ENCODE data around the gene ANAPC4. TPM values are rescaled to one million over a fixed set of nuclear protein-coding genes. Genes with fewer than 3 reads are reported as not detected.
"Not testable (repeated sequence)": the region's sequence is repeated elsewhere in the genome, so short reads cannot be mapped to it uniquely, and the experiment has no call there.

Gene ANAPC4, protein sequence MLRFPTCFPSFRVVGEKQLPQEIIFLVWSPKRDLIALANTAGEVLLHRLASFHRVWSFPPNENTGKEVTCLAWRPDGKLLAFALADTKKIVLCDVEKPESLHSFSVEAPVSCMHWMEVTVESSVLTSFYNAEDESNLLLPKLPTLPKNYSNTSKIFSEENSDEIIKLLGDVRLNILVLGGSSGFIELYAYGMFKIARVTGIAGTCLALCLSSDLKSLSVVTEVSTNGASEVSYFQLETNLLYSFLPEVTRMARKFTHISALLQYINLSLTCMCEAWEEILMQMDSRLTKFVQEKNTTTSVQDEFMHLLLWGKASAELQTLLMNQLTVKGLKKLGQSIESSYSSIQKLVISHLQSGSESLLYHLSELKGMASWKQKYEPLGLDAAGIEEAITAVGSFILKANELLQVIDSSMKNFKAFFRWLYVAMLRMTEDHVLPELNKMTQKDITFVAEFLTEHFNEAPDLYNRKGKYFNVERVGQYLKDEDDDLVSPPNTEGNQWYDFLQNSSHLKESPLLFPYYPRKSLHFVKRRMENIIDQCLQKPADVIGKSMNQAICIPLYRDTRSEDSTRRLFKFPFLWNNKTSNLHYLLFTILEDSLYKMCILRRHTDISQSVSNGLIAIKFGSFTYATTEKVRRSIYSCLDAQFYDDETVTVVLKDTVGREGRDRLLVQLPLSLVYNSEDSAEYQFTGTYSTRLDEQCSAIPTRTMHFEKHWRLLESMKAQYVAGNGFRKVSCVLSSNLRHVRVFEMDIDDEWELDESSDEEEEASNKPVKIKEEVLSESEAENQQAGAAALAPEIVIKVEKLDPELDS
- 20.7 and 24.7 TPM in 2 replicates for total RNA-seq (2014; rRNA removed; shearing (Covaris generic))

DNA sequence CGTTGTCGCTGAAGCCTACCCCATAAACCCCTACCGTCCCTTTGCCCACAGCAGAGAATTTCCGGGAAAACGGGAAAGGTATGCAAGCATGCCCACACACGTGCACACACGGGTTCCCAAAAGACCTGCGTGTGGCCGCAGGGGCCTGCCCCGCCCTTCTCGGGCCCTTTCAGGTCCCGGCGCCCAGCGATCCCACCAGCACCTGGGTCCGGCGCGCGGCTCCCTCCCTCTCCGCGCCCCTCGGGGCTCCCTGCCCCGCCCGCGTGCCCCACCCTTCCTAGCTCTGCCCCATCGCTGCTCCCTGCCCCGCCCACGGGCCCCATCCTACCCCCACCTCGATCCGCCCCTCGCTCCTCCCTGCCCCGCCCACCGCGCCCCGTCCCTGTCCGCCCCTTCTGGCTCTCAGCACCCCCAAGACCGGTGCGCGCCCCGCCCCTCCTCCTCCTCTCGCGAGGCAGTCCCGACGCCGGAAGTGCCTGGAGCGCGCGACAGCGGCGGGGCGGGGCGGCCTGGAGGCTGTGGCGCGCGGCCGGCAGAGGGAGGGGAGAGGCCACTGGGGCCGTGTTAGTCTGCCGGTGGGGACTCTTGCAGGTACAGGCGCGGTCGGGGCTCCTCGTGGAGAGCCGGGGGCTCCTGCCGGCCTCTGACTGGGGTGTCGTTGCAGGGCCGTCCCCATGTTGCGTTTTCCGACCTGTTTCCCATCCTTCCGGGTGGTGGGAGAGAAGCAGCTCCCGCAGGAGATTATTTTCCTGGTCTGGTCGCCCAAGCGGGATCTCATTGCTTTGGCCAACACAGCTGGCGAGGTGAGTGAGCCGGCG lies at the start of gene ANAPC4:
Gene ANAPC4 (plus strand): TSS at position 510 of the 818 bp plus-strand sequence. CDS start 165 bp downstream, at position 675.
- in situ Hi-C loops (cut with HindIII; ENCODE audit: low sequenced_read_pairs) = no loop called here
- peak; percentile 85 for DNase-seq (ENCODE audit: low spot score)

DNA sequence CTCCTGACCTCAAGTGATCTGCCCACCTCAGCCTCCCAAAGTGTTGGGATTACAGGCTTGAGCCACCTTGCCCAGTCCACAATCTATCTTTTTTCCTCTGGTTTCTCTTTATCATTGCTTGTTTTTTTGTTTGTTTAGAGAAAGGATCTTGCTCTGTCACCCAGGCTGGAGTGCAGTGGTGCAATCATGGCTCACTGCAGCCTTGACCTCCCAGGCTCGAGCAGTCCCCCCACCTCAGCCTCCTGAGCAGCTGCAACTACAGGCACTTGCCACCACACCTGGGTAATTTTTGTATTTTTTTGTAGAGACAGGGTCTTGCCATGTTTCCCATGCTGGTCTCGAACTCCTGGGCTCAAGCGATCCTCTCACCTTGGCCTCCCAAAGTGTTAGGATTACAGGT lies 48.6 kb upstream of the ANAPC4 start:
- in situ Hi-C loops (cut with HindIII; ENCODE audit: low sequenced_read_pairs); DNase-seq (ENCODE audit: low spot score): not testable (repeated sequence)

DNA sequence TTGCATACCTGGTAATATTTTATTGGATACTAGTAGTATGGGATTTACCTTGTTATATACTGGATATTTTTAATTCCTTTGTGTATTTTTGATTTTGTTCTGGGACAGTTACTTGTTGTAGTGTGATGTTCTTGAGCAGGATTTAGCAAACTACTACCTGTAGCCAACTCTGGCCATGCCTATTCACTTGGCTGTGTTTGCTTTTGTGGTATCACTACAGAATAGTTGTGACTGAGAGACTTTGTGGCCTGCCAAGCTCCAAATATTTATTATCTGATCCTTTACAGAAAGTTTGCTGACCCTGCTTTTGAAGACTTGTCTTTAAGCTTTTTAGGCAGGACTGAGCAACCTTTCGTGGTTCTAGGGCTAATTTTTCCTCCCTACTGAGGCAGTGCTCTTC lies 46.7 kb upstream of the ANAPC4 start:
- in situ Hi-C loops (cut with HindIII; ENCODE audit: low sequenced_read_pairs) = no loop called here
- no peak for DNase-seq (ENCODE audit: low spot score)

DNA sequence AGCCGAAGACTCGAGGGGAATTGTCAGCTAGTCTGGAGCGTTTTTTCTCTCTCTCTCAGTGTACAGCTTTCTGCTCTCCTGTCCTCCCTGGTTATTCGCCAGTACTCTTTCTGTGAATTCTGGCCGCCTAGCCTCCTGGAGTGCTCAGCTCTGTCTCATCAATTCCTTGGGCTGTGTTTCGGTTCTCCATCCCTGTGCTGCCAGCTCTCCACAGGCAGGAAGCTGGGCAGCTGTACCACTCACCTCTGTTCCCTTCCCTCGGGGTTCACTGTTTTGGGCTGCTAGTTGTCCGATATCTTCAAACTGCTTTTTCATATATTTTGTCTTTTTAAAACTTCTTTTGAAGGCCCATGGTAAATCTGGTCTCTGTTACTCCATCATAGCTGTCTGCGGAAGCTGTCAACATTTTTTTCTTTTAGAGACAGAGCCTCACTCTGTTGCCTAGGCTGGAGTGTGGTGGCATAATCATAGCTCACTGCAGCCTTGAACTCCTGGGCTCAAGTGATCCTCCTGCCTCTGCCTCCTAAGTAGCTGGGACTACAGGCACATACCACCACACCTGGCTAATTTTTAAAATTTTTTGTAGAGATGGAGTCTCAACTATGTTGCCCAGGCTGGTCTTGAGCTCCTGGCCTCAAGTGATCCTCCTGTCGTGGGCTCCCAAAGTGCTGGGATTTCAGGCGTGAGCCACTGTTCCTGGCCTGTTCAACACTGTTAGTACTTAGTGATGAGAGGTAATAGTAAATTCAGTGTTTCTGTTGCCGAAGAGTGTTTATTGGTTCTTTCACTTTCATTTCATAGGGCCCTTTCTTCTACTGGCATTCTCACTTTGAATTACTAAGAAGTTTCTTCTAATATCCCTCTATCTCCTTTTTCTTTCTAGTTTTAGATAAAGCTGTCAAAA lies 45.9 kb upstream of the ANAPC4 start:
- in situ Hi-C loops (cut with HindIII; ENCODE audit: low sequenced_read_pairs) = no loop called here
- DNase-seq (ENCODE audit: low spot score) = no peak

DNA sequence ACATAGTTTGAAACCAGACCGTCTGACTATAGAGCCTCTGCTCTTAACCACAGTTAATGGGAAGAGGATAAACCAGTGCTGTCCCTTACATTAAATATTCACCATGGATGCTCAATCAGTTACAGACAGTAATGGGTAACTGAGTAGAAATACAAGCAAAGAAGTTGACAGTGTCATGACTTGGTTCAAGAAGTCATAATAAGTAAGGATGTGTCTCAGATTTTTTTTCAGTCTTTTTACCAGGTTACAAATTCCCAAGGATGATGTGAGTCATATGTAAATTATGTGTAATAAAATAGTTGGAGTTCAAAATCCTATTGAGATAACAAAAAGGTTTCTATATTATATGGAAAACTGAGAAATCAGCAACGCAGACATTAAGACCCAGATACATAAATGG lies 33.4 kb upstream of the ANAPC4 start:
- DNase-seq (ENCODE audit: low spot score) = no peak
- in situ Hi-C loops (cut with HindIII; ENCODE audit: low sequenced_read_pairs) = no loop called here

DNA sequence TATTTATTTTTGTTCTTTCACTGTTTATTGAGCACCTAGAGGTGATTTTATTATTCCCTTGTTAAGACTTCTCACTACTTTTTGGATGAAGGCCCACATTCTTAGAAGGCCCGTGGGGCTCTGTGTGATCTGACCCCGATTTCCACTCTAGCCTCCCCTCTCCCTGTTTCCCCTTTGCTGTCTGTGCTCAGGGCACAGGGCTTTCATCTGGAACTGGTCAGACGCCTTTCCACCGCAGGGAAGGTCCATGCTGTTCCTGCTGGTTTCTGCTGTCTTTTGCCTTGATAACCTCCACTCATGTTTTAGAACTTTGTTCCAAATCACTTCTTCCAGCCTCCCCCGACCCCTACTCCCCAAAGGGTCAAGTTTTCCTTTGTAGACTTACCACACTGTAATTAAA lies 31.3 kb upstream of the ANAPC4 start:
- no peak for DNase-seq (ENCODE audit: low spot score)
- in situ Hi-C loops (cut with HindIII; ENCODE audit: low sequenced_read_pairs) = no loop called here

DNA sequence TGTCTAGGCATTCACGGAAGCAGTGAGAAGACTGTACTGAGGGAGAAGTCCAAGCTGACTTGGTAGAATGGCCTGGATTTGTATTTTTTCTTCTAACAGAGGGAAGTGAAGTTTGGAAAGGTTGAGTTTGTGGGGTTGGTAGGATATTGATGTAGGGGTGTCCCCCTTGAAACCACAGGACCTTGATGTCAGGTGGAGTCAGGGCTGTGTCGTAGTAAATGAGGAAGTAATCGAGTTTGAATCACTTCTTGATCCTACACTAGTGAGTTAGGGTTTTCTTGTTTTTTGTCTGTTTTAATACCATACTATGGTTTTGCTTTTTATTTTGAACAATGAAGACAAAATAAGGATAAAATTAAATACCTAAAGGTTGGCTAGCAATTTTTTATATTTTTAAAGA lies 30.1 kb upstream of the ANAPC4 start:
- in situ Hi-C loops (cut with HindIII; ENCODE audit: low sequenced_read_pairs) = no loop called here
- DNase-seq (ENCODE audit: low spot score) = no peak

DNA sequence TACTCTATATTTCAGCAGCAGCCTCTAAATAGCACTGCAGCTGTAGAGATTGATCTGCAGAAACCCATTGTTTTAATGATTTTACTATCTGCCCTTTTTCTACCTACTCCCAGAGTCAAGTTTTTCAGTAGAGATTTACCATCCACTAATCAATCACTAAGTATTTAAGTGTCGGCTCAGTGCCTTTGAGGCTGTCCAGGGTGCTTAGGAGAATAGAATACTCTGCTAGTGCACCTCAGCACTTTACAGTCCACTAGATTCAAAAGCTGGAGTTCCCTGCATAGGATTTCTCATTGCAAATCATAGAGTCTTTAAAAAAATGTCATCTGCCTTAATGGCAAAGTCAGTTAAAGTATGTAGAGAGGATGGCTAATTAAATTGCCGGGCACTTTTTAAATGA lies 29.6 kb upstream of the ANAPC4 start:
- DNase-seq (ENCODE audit: low spot score) = no peak
- in situ Hi-C loops (cut with HindIII; ENCODE audit: low sequenced_read_pairs) = no loop called here

DNA sequence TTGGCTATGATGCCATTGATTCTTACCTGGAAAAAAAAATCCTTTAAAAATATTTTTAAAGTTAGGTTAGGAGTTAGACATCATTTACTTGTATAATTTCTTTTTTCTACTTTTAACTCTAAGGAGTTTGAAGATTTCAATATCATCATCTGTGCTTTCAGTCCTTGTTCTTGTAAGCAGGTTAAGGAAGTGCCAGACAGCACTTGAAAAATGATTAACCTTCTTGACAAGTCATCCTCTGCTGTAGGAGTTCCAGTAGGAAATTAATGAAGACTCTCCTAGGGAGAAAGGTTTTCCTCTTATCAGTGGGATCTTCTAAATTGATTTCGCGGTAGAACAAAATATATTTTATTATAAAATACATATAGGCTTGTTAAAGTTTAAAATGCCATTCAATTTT lies 29.1 kb upstream of the ANAPC4 start:
- DNase-seq (ENCODE audit: low spot score) = no peak
- in situ Hi-C loops (cut with HindIII; ENCODE audit: low sequenced_read_pairs) = no loop called here

DNA sequence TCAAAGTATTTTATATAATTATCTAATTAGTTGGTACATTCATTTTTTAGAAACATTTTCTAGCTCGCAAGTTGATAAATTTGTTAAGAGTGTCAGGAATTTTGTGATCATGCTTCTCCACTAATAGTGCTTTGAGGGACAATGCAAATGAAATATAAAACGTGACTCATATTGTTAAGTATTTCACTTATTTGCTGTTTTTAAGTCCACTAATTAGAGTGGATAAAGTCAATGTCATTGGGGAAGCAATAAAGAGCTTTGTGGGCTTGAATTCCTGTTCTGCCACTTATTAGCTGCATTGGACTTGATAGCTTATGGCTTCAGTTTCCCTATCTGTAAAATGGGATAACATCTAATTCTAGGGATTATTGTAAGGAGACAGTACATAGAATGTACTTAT lies 26.5 kb upstream of the ANAPC4 start:
- DNase-seq (ENCODE audit: low spot score) = no peak
- in situ Hi-C loops (cut with HindIII; ENCODE audit: low sequenced_read_pairs) = no loop called here

DNA sequence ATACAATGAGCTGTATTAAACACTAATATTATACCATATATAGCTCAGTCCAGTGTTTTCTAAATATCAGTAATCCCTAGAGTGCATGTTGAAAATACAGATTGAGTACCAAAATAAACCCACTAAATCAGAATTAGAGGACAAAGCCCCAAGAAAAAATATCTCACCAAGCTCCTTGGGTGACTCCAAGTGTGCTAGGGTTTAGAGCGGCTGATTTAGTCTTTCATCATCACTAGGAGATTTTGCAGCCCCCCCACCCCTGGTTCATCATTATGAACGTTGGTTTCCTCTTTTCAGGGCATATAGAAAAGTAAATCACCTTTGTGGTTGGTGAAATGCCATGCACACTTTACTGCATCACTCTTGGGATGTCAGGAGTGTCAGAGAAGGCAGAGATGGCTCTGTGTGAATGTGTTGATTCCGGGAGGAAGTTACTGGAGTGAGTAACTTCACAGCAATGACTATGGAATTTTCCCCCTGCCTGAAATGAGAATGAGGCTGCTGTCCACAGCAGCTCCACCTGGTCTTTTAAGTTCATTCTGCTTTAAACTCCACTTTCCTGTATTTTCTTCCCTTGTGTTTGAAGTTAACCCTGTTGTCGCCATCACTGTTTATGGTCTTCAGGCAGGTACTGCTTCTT lies 25.2 kb upstream of the ANAPC4 start:
- in situ Hi-C loops (cut with HindIII; ENCODE audit: low sequenced_read_pairs) = no loop called here
- DNase-seq (ENCODE audit: low spot score) = no peak

DNA sequence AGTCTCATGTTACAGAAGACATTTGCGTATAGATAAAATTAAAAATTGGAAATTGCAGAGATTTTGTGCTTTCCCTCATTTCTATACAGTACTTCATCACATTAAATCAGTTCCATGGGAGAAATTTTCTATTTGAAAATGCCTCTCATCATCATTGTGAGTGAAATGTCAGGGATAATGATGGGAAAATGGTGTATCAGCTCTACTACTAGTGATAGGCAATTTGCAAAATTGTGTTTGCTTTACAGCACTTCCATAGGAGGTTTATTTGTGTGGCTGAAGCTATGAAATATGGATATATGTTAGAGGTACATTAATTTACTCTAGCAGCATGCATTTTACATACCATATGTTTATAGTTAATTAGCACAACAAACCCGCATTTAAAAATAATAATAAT lies 21.0 kb upstream of the ANAPC4 start:
- in situ Hi-C loops (cut with HindIII; ENCODE audit: low sequenced_read_pairs) = no loop called here
- no peak for DNase-seq (ENCODE audit: low spot score)

DNA sequence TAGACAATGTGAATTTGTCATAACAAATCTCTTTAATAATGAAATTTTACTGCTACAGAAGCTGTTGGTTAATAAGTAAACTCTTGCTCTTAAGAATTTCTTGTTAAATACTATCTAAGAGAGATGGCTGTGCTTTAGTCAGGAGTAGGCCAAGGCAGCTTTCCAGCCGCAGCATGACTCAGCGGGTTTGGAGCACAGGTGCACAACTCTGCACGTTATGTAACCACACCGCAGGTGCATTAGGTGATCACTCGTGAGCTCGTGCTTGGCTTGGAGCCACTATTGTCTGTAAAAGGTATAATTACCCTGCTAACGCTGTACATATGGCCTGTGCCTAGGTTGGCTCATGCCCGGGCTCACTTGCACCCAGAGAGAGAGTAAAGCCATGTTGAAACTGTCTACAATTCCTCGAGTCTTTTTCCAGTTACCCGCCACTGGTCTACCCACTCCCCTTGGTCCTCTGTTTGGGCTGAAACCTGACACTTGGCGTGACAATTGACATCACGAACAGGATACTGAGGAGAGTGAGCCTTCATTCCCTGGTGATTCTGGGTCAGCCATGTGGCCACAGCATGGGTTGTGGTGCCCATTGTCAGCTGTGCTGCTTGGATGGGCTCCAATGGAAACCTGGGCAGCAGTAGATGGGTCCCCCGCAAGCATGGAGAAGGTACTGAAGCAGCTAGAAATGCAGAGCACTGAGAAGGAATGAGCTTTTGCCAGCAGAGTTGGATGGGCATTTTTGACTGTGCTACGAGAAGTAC lies 18.4 kb upstream of the ANAPC4 start:
- in situ Hi-C loops (cut with HindIII; ENCODE audit: low sequenced_read_pairs) = no loop called here
- DNase-seq (ENCODE audit: low spot score) = no peak

DNA sequence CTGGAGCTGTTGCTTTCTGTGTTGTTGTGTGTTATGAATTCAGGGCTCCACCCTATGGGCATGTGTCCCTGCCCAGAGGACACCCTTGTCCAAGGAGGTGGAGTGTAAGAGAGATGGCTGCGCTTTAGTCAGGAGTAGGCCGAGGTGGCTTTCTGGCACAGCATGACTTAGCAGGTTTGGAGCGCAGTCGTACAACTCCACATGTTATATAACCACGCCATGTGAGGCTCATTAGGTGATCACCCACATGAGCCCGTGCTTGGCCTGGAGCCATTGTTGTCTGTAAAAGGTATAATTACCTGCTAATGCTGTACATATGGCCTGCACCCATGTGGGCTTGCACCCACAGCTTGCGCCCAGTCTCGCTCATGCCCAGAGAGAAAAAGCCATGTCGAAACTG lies 15.8 kb upstream of the ANAPC4 start:
- DNase-seq (ENCODE audit: low spot score) = no peak
- in situ Hi-C loops (cut with HindIII; ENCODE audit: low sequenced_read_pairs) = no loop called here

DNA sequence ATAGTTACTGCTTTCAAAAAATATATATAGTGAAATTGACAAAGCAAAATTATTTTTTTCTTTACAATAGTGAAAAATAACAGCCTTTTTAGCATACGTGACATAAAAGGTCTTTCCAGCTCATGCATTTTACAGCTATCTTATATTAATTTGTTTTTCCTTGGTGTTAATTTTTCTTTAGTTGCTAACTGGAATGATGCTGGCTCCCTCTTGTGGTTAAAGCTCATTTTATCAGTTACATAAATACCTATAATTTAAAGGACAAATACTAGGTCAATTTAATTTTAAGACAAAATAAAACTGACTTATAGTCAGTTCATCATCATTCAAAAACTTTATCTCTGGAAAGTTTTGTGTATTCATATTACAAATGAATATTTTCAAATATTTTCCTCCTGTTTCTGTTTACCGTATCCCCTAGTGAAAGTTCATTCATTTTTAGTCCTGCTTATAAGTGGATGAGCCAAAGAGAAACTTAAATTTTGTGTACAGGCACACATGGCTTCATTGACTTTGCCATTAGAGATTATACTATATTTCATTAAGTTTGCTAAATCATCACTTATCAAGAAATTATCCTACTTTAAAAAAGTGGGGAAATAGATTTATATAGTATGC lies 9.9 kb upstream of the ANAPC4 start:
- DNase-seq (ENCODE audit: low spot score) = peak; percentile 47

DNA sequence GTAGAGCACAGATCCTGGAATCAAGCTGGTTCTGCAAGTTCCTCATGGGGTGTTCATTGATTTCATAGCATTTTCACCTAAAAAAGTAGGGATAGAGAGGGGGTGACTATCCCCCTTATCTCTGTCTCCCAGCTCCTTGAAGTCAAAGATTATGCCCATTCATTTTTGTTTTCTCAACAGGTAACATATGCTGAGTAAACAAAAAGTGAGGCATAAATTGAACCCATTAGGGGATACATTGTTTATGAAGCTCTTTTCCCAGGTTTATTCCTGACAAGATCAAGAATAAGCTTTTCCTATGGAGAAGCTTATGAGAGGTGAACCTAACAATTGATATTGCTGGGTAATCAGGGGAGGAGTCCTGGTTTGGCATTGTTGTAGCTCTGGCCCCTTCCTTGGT lies 9.2 kb upstream of the ANAPC4 start:
- in situ Hi-C loops (cut with HindIII; ENCODE audit: low sequenced_read_pairs) = no loop called here

More for the DNA sequence above, 9.9 kb upstream of the ANAPC4 start:
- in situ Hi-C loops (cut with HindIII; ENCODE audit: low sequenced_read_pairs) = no loop called here

DNA sequence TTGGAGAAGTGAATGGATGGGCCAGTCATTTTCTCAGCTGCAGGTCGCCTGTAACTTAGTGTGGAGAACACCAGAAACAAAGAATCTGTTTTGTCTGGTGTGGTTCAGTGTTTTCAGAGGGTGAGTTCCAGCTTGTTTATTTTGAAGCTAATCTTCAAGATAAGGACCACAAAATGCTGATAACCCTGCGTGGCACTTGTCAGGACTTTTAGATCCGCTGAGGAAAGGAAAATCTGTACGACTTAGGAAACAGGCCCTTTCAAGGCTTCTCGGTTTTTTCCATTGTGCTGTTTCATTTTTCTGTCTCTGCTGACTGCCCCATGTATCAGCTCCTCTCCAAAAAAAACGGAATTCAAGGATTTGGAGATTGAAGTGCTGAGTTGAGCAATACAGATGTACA lies 8.7 kb upstream of the ANAPC4 start:
- in situ Hi-C loops (cut with HindIII; ENCODE audit: low sequenced_read_pairs) = no loop called here
- DNase-seq (ENCODE audit: low spot score) = no peak

More for the DNA sequence above, 9.2 kb upstream of the ANAPC4 start:
- DNase-seq (ENCODE audit: low spot score) = no peak

Data from G401 (cell line).